ENCODE measurements around the gene SLC16A5.
A peak's percentile ranks its signal among the peaks of the same experiment; 100 is the strongest.

Gene SLC16A5

DNA sequence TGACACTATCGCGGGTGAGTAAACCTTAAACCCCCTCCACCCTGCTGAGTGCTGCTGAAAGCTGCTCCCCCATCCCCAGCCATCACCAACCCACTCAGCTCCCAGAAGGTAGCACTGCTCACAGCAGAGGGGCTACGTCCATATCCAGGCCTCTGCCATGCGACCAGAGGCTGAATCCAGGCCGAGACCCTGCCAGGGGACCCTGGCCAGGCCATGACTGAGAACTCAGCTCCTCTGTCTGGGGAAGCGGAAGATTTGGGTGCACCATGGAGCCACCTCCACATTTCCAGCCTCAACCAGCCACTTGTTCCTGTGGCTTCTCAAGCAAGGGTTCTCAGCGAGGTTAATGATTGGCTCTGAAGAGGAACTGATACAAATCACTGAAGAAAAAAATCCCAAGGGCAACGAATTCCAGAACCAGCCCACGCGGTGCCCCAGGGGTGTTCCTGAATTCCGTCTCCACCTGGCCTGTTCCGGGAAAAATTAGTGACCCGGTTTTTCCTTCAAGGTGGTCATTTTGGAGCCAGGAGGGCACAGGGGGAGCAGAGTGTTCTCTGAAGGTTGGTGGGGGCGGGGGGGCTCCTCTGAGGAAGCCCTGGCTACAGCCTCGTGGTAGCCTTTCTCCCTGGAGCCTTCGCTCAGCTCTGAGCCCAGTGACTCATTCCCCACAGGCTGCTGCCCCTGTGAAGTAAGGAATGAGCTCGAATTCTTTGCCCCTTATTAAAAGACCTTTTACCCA lies 9.3 kb upstream of the SLC16A5 start:
- intact Hi-C loops (cut with DNase I; ENCODE audit: low total_unique reads): no loop called here
- H3K27me3 ChIP-seq: peaks cover 0 to 2% of the 10 kb centered on the region in 2 donors
- no peak for TF ChIP-seq CTCF (IDR thresholded peaks at IDR 0.05)
- no peak for DNase-seq
- H3K4me3 ChIP-seq: no peak overlapping the region
- peak overlapping the region; percentile 77 to 80 for H3K27ac ChIP-seq
- H3K4me1 ChIP-seq: peaks cover 0 to 30% (median 24%) of the 10 kb centered on the region in 4 donors
- no peaks in the 10 kb centered on the region for H3K9me3 ChIP-seq
- H3K36me3 ChIP-seq: no peaks in the 10 kb centered on the region

GRCh38 chr17:75079023-75079373 lies 8.8 kb upstream of the SLC16A5 start:
- Histone ChIP-seq H3K27ac (peak overlapping the region; percentile 77 to 80), H3K27me3 (peaks cover 0 to 2% of the 10 kb centered on the region in 2 donors), H3K4me1 (peaks cover 0 to 30% (median 25%) of the 10 kb centered on the region in 4 donors), H3K4me3 (no peak overlapping the region), H3K9me3 (no peaks in the 10 kb centered on the region), H3K36me3 (no peaks in the 10 kb centered on the region)
- DNase-seq: no peak
- no peak for TF ChIP-seq CTCF (IDR thresholded peaks at IDR 0.05)
- intact Hi-C loops (cut with DNase I; ENCODE audit: low total_unique reads): no loop called here

GRCh38 chr17:75081611-75082540 lies 5.9 kb upstream of the SLC16A5 start:
- Histone ChIP-seq H3K27ac (no peak overlapping the region), H3K9me3 (no peaks in the 10 kb centered on the region), H3K4me1 (peaks cover 0 to 32% (median 24%) of the 10 kb centered on the region in 4 donors), H3K27me3 (peaks cover 0 to 2% of the 10 kb centered on the region in 2 donors), H3K36me3 (no peaks in the 10 kb centered on the region), H3K4me3 (no peak overlapping the region)
- TF ChIP-seq CTCF (IDR thresholded peaks at IDR 0.05): no peak
- no peak for DNase-seq
- intact Hi-C loops (cut with DNase I; ENCODE audit: low total_unique reads): no loop called here

DNA sequence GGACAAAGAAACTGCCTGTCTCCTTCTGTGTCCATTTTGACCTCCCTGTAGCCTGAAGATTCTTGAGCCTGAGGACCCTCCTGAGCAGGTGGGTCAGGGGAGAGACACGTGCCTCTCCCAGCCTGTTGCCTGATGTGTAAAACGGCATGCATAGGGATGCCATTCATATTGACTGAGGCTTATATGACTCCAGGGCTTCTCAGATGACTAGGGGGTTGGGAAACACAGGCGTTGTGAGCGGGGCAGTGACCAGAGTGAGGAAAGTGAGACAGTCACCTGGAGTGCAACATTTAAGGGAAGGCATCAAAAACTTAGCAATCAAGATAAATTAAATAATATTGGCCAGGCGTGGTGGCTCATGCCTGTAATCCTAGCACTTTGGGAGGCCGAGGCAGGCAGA lies 5.1 kb upstream of the SLC16A5 start:
- Histone ChIP-seq H3K9me3 (no peaks in the 10 kb centered on the region), H3K27me3 (peaks cover 0 to 4% of the 10 kb centered on the region in 2 donors), H3K27ac (no peak overlapping the region), H3K36me3 (no peaks in the 10 kb centered on the region), H3K4me3 (no peak overlapping the region), H3K4me1 (peaks cover 0 to 31% (median 26%) of the 10 kb centered on the region in 4 donors)
- TF ChIP-seq CTCF (IDR thresholded peaks at IDR 0.05): no peak
- intact Hi-C loops (cut with DNase I; ENCODE audit: low total_unique reads): no loop called here
- DNase-seq: no peak

GRCh38 chr17:75084039-75084660 lies 3.6 kb upstream of the SLC16A5 start:
- intact Hi-C loops (cut with DNase I; ENCODE audit: low total_unique reads): no loop called here
- TF ChIP-seq CTCF (IDR thresholded peaks at IDR 0.05): no peak
- no peak overlapping the region for H3K4me3 ChIP-seq
- no peaks in the 10 kb centered on the region for H3K9me3 ChIP-seq
- no peak for DNase-seq
- no peaks in the 10 kb centered on the region for H3K36me3 ChIP-seq
- H3K27me3 ChIP-seq: peaks cover 0 to 10% of the 10 kb centered on the region in 2 donors
- H3K27ac ChIP-seq: no peak overlapping the region
- H3K4me1 ChIP-seq: peaks cover 0 to 30% (median 20%) of the 10 kb centered on the region in 4 donors

All from tibial artery (tissue), 4 donors.